ENCODE measurements around the gene FAM120AOS. TPM values are rescaled to one million over a fixed set of nuclear protein-coding genes. Genes with fewer than 3 reads are reported as not detected.

Gene FAM120AOS
- total RNA-seq, 2 experiments from 2014 or later, result 32.8 to 36.4 TPM

DNA sequence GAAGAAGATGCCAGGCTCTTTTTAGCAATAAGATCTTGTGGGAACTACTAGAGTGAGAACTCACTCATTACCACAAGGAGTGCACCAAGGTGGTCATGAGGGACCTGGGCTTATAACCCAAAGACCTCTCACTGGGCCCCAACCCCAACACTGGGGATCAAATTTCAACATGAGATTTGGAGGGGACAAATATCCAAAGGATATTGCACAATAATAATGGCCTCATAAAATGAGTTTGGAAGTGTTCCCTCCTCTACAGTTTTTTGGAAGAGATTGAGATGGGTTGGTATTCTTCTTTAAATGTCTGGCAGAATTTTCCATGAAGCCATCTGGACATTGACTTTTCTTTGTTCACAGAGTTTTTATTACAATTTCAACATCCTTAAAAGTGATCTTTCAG, 39.9 kb downstream of the FAM120AOS start:
- Mint-ChIP-seq H3K27ac (no peak overlapping the region), H3K36me3 (ENCODE audit: low read depth) (peaks cover 2% of the 10 kb centered on the region), H3K9me3 (peaks cover 9% of the 10 kb centered on the region), H3K4me3 (no peak overlapping the region), H3K4me1 (ENCODE audit: low read depth) (peaks cover 6% of the 10 kb centered on the region), H3K27me3 (peaks cover 25% of the 10 kb centered on the region)
- DNase-seq (no peak), ATAC-seq (no peak)
- CTCF ChIA-PET, result no interaction called here
- POLR2A ChIA-PET, result no interaction called here
- TF ChIP-seq, protein P1, sequence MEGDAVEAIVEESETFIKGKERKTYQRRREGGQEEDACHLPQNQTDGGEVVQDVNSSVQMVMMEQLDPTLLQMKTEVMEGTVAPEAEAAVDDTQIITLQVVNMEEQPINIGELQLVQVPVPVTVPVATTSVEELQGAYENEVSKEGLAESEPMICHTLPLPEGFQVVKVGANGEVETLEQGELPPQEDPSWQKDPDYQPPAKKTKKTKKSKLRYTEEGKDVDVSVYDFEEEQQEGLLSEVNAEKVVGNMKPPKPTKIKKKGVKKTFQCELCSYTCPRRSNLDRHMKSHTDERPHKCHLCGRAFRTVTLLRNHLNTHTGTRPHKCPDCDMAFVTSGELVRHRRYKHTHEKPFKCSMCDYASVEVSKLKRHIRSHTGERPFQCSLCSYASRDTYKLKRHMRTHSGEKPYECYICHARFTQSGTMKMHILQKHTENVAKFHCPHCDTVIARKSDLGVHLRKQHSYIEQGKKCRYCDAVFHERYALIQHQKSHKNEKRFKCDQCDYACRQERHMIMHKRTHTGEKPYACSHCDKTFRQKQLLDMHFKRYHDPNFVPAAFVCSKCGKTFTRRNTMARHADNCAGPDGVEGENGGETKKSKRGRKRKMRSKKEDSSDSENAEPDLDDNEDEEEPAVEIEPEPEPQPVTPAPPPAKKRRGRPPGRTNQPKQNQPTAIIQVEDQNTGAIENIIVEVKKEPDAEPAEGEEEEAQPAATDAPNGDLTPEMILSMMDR (IDR thresholded peaks at IDR 0.05), result no peak
- intact Hi-C loops (cut with micrococcal nuclease), result no loop called here

DNA sequence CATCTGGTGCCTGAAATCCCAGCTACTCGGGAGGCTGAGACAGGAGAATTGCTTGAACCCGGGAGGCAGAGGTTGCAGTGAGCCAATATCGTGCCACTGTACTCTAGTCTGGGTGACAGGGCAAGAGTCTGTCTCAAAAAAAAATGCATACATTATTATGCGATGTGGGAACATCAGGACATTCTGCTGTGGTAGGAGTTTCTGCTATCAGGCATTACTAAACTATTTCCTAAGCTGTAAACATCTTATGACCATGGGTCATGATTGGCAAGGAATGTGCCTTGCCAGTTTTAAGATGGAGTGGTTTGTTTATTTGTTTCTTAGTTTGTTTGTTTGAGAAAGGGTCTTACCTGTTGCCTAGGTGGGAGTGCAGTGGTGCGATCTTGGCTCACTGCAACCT, 47.0 kb downstream of the FAM120AOS start:
- no peak for ATAC-seq
- TF ChIP-seq, protein P1 (IDR thresholded peaks at IDR 0.05), result no peak
- DNase-seq, result no peak
- intact Hi-C loops (cut with micrococcal nuclease), result no loop called here
- ChIA-PET CTCF (no interaction called here), POLR2A (interaction anchor here (0.6 kb wide), 1 partner anchor 109 kb away, joined by 5 read pairs; no protein-coding TSS in a partner anchor)
- no peak overlapping the region for H3K4me3 Mint-ChIP-seq
- no peaks in the 10 kb centered on the region for H3K9me3 Mint-ChIP-seq
- H3K36me3 Mint-ChIP-seq (ENCODE audit: low read depth), result no peaks in the 10 kb centered on the region
- H3K4me1 Mint-ChIP-seq (ENCODE audit: low read depth), result no peaks in the 10 kb centered on the region
- peaks cover 15% of the 10 kb centered on the region for H3K27me3 Mint-ChIP-seq
- H3K27ac Mint-ChIP-seq, result no peak overlapping the region

DNA sequence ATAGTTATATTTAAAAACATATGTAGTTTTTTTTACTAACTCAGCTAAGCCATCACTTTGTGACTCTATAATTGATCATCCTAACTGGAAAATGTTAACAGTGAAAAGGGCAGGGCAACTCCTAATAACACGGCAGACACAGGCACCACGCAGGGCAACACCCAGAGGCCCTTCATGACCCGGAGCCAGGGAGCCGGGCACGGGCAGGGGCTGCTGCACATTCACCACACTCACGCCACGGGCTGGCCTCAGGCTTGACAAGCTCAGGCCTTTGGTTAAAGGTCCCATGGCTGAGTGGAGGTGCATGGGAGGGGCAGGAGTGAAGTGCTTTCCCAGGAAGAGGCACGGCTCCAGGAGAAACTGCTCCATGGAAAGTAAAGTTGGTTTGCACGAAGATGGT, 54.9 kb downstream of the FAM120AOS start:
- H3K27ac Mint-ChIP-seq, result no peak overlapping the region
- POLR2A ChIA-PET, result no interaction called here
- no peaks in the 10 kb centered on the region for H3K36me3 Mint-ChIP-seq (ENCODE audit: low read depth)
- CTCF ChIA-PET, result no interaction called here
- ATAC-seq (no peak), DNase-seq (no peak)
- H3K9me3 Mint-ChIP-seq, result no peaks in the 10 kb centered on the region
- H3K27me3 Mint-ChIP-seq, result peaks cover 1% of the 10 kb centered on the region
- no peaks in the 10 kb centered on the region for H3K4me1 Mint-ChIP-seq (ENCODE audit: low read depth)
- H3K4me3 Mint-ChIP-seq, result no peak overlapping the region
- intact Hi-C loops (cut with micrococcal nuclease), result no loop called here
- TF ChIP-seq, protein P1 (IDR thresholded peaks at IDR 0.05), result no peak

DNA sequence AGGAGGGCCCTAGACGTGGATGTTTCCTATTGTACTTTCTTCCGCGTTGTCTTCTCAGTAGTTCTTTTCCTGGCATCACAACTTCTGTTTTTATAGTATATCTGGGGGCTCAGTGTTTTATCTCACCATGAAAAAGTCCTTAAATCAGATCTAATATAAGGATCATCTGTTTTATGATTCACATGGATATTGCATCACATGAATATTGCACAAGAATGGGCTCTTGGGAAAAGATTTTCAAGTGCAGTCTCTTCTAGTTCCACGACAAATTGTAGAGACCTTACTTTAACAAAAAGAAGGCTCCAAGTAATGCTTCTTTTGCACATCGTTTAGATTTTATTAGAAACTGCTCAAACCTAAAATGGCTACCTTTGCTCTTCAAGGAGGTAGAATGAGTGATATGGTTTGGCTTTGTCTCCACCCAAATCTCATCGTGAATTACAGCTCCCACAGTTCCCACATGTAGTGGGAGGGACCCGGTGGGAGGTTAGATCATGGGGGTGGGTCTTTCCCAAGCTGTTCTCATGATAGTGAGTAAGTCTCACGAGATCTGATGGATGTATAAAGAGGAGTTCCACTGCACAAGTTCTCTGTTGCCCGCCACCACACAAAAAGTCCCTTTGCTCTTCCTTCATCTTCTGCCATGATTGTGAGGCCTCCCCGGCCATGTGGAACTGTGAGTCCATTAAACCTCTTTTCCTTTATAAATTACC, 55.6 kb downstream of the FAM120AOS start:
- no peak for DNase-seq
- intact Hi-C loops (cut with micrococcal nuclease), result no loop called here
- Mint-ChIP-seq H3K4me1 (ENCODE audit: low read depth) (no peaks in the 10 kb centered on the region), H3K9me3 (no peaks in the 10 kb centered on the region), H3K36me3 (ENCODE audit: low read depth) (no peaks in the 10 kb centered on the region), H3K27me3 (peaks cover 1% of the 10 kb centered on the region), H3K27ac (no peak overlapping the region), H3K4me3 (no peak overlapping the region)
- ATAC-seq, result no peak
- POLR2A ChIA-PET, result no interaction called here
- TF ChIP-seq, protein P1 (IDR thresholded peaks at IDR 0.05), result no peak
- CTCF ChIA-PET, result no interaction called here

Other genes with a start within 250 kb of the FAM120AOS start
- 100 to 1,000 TPM; 121 to 125 TPM for gene FAM120A, start 1.9 kb downstream of the FAM120AOS start, total RNA-seq
- 10 to 100 TPM; 12.9 to 13.1 TPM for gene PHF2, start 123.0 kb upstream of the FAM120AOS start, total RNA-seq